Measurements from ENCODE around the gene LRMDA.

GRCh38 chr10:76291175-76291574, 859.8 kb downstream of the LRMDA start:
- TF ChIP-seq CTCF (conservative IDR thresholded peaks at IDR 0.05; ENCODE audit: low read length) = no peak
- no peak for TF ChIP-seq EZH2phosphoT487 (IDR thresholded peaks at IDR 0.05; ENCODE audit: borderline replicate concordance)

All from Loucy (cell line).